ACHN (cell line): ENCODE results near the gene LHPP.
"Not testable (repeated sequence)": the region's sequence is repeated elsewhere in the genome, so short reads cannot be mapped to it uniquely, and the experiment has no call there.

Experiments
- DNase-seq: peaks from one replicate; pipeline ENCODE4 v3.0.0-alpha.2; 2015
- in situ Hi-C: cut with HindIII; loops from 2 replicates; pipeline ENCODE4 v1.10.0; 2017; ENCODE audit warnings: low sequenced_read_pairs, low pct_ligation_motif_present, low pct_unique_long_range_greater_than_20kb

The LHPP gene

DNA sequence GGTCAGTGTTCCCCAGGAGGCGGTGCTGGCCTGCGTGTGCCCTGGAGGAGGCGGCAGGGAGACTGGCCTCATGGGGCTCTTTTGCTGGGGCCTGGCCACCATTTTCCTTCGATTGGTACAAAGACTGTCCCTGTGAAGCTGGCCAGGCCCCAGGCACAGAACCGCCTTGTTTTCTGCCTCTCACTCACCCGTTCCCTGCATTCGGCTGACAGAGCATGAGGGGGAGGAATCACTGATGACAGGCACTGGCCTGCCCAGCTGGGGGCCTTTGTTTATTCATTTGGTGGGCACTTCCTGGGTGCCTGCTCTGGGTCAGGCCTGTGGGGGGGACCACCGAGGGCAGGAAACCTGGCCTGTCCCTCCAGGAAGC lies 143.4 kb downstream of the LHPP start:
- no peak for DNase-seq
- in situ Hi-C loops: no loop called here

DNA sequence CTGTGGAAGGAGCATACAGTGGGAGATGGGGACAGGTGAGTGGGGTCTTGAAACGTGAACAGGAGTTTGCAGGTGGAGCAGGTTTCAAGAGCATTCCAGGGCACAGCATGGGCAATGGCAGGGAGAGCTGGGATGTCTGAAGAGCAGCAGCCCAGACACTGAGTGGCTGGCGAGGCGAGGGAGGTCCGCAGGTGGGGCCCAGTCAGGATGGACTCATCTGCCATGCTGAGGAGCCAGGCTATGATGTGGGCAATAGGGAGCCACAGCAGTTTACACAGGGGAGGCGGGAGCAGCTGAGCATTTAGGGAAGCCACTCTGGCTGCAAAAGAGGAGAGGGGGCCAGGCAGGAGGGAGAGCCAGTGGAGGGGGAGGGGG lies 143.8 kb downstream of the LHPP start:
- in situ Hi-C loops: no loop called here
- DNase-seq: no peak

DNA sequence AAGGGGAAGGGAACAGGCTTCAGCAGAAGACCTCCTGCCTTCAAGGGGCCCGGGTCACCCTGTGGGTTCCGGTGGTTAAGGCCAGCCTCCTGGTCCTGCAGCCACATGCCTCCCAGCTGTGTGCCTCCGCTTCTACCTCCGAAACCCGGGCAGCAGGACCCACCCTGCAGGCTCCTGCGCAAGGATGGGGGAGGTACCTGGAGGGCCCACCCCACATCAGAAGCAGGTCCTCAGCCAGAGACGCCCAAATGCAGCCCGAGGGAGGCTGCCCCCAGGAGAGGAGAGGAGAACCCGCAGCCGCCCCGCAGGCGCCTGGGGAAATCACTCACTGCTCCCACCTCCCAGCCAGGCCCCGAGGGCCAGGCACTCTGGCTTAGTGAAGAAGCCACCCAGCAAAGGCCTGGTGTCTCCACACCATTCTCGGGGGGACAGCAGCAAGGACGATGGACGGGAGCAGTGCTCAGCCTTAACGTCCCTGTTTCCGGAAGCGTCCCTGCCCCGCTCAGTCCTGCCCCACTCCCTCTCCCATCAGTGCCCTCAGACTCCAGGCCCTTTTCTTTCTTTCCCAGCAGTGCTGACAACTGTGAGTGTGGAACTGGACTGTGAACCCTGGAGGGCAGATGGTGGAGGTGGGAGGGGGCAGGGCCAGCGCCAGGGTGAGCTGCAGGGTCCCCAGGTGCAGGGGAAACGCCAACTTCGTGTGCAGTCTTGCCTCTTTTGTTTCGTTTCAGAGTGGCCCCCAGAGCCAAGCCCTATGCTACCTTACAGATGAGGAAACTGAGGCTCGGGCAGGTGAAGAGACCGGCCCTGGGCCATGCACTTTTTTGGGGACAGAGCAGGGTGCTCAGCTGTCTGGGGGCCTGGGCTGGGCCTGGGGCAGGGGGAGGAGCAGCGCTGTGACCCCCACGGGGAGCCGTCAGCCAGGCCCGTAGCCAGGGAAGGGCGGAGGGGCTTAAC lies 144.5 kb downstream of the LHPP start:
- no peak for DNase-seq
- in situ Hi-C loops: no loop called here

DNA sequence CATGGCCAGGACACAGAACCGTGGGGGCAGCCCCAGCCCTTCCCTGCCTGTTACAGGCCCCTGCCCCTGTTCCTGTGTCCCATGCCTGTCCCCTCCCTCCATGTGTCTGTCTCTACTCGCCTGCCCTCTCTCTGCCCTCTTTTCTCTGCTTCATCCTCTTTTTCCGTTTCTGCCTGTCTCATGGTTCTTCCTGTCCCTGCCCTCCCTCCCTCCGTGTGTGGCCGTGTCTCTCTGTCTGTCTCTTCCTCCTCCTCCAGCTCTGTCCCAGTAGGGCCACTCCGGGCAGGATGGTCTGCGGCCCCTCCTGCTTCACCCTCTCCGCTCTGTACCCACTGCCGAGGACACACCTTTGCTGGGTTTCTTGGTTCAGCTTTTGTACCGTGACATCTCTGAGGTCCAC lies 145.2 kb downstream of the LHPP start:
- in situ Hi-C loops: no loop called here

GRCh38 chr10:124607693-124608092 lies 146.1 kb downstream of the LHPP start:
- in situ Hi-C loops: no loop called here
- no peak for DNase-seq

More for the DNA sequence above, 145.2 kb downstream of the LHPP start:
- DNase-seq: no peak

DNA sequence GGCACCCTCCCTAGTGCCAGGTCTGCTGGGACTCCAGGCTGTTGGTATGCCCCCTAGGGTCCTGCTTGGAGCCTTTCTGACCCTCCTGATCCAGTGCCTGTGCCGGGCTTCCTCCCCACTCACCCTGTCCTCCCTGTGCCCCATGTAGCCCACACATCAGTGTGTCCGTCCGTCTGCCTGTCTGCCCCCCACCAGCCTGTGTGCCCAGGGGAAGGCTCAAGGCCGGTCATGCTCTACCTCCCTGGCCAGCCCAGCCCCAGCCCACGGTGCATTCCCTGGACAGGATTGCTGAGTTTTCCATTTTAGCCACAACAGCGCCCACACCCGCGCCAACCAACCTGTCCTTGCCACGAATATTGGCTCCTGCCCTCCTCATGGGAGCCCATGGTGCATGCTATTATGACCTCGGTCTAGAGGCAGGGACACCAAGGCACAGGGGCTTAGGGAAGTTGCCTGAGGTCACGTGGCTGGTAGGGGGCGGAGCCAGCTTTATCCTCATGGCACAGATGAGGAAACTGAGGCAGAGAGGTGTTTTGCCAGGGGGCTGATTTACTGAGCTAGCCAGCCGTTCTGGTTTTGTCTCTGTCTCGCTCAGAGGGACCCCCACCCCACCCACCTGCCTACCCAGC lies 146.6 kb downstream of the LHPP start:
- in situ Hi-C loops: no loop called here
- no peak for DNase-seq

DNA sequence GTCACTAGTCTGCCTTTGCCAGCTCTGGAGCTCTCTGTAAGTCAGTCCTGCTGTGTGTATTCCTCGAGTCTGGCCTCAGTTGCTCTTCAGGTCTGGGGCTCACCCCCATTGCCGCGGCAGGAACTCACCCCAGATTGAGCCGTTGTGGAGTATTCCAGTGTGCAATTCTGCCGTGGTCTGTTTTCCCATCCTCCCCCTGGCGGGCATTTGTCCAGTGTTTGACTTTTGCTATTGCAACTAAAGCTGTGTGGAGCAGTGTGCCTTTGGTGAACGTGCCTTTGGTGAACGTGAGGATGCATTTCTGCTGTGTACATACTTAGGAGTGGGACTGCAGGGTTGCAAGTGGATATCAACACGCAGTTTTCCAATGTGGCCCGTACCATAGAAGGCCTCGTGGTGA lies 148.1 kb downstream of the LHPP start:
- in situ Hi-C loops: no loop called here

DNA sequence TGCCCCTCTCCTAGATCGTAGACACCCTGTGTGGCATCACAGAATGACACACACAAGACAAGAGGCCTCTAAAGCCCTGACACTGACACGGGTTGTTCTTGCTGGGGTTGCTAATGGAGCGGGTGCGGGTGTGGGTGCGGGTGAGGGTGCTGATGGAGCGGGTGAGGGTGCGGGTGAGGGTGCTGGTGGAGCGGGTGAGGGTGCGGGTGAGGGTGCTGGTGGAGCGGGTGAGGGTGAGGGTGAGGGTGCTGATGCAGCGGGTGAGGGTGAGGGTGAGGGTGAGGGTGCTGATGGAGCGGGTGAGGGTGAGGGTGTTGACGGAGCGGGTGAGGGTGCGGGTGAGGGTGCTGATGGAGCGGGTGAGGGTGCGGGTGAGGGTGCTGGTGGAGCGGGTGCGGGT lies 148.6 kb downstream of the LHPP start:
- DNase-seq, in situ Hi-C loops: not testable (repeated sequence)

More for the DNA sequence above, 148.1 kb downstream of the LHPP start:
- no peak for DNase-seq

DNA sequence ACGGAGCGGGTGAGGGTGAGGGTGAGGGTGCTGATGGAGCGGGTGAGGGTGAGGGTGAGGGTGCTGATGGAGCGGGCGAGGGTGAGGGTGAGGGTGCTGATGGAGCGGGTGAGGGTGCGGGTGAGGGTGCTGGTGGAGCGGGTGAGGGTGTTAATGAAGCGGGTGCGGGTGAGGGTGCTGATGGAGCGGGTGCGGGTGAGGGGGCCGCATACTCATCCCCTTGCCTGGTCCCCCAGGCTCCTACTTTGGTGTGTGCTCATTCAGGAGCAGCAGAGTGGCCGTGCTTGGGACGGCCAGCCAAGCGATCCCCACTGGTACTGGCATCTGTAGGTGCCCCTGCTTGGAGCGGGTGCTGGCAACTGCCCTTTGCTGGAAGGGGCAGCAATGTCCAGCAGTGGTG lies 149.2 kb downstream of the LHPP start:
- in situ Hi-C loops, DNase-seq: not testable (repeated sequence)

DNA sequence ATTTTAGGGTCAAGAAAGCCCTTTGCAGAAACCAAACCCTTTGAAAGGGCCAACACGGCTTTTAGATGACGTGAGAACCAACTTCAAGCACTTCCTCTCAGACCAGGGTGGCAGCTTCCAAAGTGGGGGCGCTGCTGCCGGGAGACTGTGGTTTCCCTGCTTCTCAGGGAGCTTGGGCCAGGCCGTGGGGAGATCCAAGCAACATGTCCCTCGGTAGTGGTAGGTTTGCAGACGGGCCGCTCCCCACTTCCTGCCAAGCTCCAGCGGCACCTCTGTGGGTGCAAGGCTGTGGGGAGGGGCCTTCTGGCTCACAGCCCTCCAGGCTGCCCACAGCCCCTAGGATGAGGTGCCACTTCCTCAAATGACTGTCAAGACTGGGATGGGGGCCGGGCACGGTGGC lies 150.1 kb downstream of the LHPP start:
- in situ Hi-C loops: no loop called here
- no peak for DNase-seq

DNA sequence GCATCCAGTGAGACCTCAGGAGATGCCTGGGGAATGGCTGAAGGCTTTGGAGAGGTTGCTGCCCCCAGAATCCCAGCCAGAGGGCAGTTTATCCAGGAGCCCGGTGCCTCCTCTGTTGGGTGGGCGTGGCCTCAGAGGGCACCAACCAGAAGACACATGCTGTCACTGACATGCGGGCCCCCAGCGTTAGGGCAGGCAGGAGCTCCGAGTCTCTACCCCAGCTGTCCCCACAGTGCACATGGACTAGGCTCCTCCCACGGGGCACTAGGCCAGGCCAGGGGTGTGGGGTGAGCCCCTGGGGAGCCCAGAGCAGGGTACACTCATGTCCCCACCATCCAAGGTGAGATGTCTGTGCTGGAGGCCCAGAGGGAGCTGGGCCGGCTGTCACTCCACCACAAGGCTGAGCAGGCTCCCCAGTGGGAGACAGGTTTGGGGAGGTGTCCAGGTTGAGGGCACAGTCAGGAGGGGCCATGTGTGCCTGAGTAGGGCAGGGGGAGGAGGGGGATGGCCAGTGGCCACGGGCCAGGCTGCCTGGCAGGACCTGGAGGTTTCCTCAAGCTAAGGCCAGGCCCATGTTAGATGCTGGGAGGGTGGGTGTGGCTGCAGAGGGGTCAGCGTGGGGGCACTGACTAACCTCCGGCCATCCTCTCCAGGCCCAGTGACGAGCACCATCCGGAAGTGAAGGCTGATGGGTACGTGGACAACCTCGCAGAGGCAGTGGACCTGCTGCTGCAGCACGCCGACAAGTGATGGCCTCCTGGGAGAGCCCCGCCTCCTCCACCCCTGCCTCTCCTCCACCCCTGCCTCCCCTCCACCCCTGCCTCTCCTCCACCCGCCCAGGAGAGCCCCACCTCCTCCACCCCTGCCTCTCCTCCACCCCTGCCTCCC lies 151.2 kb downstream of the LHPP start:
- in situ Hi-C loops: no loop called here
- peak; percentile 14 for DNase-seq

DNA sequence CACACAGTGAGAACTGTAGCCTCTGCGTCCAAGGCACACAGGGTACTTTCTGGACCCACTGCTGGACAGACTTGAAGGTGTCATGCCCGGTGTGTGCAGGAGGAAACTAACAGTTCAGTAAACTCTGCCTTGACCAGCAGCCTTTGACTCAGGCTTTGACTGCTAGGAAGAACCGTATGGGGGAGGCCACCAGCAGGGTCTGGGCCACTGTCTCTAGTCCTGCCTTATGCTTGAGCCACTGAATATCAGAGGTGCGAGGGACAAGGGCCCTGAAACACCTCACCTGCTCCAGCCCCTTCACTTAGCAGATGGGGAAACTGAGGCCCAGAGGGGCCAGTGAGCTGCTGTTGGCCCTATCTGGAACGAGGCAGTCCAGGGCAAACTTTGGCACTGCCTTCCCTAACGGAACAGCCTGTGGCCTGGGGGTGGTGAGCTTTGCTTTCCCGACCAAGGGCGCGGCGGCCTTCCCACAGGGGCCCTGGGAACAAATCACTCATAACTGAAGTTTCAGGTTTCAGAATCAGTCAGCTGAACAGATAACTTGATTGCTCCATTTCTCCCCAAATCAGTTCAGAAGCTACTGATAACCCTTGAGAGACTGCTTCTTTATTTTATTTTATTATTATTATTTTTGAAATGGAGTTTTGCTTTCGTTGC lies 152.5 kb downstream of the LHPP start:
- DNase-seq: no peak
- in situ Hi-C loops: no loop called here

DNA sequence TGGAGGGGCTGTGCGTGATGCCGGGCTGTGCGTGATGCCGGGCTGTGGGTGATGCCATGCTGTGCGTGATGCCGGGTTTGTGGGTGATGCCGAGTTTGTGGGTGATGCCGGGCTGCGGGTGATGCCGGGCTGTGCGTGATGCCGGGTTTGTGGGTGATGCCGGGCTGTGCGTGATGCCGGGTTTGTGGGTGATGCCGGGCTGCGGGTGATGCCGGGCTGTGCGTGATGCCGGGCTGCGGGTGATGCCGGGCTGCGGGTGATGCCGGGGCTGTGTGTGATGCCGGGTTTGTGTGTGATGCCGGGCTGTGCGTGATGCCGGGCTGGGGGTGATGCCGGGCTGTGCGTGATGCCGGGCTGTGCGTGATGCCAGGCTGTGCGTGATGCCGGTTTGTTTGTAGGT lies 153.6 kb downstream of the LHPP start:
- no peak for DNase-seq
- in situ Hi-C loops: no loop called here

GRCh38 chr10:124616040-124616835 lies 154.6 kb downstream of the LHPP start:
- DNase-seq: no peak
- in situ Hi-C loops: no loop called here

GRCh38 chr10:124616836-124617130 lies 155.2 kb downstream of the LHPP start:
- no peak for DNase-seq
- in situ Hi-C loops: no loop called here

DNA sequence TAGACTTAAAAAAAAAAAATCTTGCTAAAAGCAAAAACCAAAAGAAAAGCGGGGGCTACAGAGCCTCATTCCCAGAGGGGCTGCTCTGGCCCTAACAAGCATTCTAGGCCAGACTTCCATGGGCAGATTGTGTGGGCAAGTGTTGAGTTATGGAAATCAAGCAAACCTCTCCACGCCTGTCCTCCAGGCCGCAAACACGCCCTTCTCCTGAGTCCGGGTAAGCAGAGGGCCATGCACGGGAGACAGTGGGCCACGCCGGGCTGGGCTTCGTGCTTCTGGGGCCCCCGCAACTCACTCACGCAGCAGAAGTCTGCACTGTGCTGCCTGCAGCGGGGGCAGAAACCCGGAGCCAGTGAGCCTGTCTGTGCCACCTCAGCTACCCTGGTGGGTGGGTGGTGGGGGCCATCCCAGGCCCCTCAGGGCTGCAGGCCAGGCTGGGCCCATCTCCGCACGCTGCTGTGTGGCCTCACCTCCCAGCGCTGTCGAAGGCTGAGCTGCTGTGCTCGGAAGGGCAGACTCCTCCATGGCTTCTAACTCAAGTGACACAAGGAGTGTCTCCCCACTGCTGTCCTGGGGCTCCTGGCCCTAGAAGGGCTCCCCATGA lies 156.9 kb downstream of the LHPP start:
- DNase-seq: no peak
- in situ Hi-C loops: no loop called here

GRCh38 chr10:124619195-124619594 lies 157.6 kb downstream of the LHPP start:
- in situ Hi-C loops: no loop called here
- no peak for DNase-seq
